ENCODE data around the gene NSD1. TPM values are rescaled to one million over a fixed set of nuclear protein-coding genes. Genes with fewer than 3 reads are reported as not detected.
"Not testable (repeated sequence)": the region's sequence is repeated elsewhere in the genome, so short reads cannot be mapped to it uniquely, and the experiment has no call there.

Gene NSD1
- polyA plus RNA-seq, 4 donors = 48.3 to 66.0 (median 59.3) TPM

DNA sequence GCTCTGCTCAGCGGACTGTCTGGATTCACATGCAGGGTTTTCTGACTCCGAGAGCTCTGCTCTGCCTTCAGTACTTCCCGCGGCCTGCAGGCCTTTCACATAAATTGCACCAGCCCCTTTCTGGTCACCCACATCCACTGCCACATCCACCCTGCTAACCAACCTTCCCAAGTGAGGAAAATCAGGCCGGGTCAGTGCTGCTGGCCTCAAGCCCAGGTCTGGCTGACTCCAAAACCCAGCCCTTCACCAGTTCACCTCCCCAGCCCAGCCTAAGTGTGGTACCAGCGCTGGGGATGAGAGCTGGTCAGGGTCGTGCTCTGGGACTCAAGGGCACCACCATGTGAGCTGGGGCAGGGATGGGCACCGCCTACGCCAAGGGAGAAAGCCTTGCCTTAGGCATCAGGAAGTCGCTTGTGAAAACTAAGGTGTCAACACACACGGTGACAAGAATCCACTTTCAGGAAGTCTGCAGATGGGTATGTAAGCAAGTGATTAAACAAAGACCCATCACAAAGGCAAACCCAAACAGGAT lies 205.6 kb downstream of the NSD1 start:
- no peak for DNase-seq (ENCODE audit: low read depth in 4 of 4, low spot score in 3 of 4)

DNA sequence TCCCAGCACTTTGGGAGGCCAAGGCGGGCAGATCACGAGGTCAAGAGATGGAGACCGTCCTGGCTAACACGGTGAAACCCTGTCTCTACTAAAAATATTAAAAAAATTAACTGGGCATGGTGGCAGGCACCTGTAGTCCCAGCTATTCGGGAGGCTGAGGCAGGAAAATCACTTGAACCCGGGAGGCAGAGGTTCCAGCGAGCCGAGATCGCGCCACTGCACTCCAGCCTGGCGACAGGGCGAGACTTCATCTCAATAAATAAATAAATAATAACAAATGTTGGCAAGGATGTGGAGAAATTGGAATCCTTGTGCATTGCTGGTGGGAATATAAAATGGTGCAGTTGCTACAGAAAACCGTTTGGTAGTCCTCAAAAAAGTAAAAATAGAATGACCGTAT lies 209.4 kb downstream of the NSD1 start:
- DNase-seq (ENCODE audit: low read depth in 4 of 4, low spot score in 3 of 4) = not testable (repeated sequence)

DNA sequence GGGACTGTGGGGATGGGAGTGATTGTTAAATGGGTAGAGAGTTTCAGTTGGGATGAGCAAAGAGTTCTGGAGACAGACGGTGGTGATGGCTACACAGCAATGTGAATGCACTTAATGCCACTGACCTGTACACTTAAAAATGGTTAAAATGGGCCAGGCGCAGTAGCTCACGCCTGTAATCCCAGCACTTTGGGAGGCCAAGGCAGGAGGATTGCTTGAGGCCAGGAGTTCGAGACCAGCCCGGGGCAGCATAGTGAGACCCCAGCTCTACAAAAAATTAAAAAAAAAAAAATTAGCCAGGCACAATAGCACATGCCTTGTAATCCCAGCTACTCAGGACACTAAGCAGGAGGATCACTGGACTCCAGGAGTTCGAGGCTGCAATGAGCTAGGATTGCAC lies 210.2 kb downstream of the NSD1 start:
- no peak for DNase-seq (ENCODE audit: low read depth in 4 of 4, low spot score in 3 of 4)

DNA sequence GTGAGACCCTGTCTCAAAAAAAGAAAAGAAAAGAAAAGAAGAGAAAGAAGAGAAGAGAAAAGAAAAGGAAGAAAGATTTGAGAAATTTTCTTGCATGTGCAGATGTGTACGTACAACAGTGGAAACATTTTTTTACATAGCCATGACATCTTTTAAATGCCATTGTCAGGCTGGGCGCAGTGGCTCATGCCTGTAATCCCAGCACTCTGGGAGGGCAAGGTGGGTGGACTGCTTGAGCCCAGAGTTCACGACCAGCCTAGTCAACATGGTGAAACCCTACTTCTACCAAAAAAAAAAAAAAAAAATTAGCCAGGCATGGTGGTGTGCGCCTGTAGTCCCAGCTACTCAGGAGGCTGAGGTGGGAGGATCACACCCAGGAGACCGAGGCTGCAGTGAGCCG lies 211.3 kb downstream of the NSD1 start:
- no peak for DNase-seq (ENCODE audit: low read depth in 4 of 4, low spot score in 3 of 4)

DNA sequence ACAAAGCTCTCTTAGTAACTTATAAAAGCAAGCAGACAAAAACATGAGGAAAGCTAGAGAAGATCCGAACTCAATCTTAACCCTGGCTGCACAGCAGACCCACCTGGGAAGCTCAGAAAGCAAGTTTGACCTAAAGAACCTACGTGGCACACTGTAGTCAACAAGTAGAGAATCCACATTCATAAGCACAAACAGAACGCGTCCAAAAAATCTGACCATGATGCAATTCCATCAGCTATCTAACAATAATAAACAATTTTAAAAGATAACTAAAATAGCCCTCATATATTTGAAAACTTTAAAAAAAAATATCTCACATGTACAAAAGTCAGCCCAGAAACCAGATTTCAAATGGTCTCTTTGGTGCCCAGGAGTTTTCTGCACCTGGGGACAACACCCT lies 213.2 kb downstream of the NSD1 start:
- DNase-seq (ENCODE audit: low read depth in 4 of 4, low spot score in 3 of 4) = no peak

DNA sequence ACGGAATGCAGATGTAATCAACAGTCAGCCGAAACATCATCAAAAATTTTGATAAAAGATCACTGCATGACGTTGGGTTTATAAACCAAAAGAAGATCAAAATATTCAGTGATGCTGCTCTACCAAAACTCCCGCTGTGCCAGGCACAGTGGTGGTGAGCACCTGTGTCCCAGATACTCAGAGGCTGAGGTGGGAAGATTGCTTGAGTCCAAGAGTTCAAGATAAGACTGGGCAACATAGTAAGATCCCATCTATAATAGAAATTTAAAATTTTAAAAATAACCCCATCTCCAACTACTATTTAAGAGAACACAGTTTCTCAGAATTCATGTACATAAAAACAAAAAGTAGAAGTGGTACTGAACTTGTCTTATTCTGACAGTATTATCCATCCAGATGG lies 214.1 kb downstream of the NSD1 start:
- DNase-seq (ENCODE audit: low read depth in 4 of 4, low spot score in 3 of 4) = no peak

DNA sequence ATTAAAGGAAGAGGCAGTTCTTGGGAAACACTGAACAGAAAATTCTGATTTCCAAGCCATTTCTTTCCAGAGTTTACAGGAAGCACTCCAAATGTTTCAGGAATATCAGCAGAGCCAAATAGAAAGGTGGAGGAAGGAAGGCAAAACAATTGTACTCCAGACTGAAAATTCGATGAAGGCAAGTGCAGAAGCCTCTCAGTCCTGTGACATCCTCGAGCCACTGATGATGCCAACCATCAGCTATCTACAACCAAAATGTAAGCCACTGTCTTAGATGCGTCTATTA lies 215.7 kb downstream of the NSD1 start:
- DNase-seq (ENCODE audit: low read depth in 4 of 4, low spot score in 3 of 4) = no peak

DNA sequence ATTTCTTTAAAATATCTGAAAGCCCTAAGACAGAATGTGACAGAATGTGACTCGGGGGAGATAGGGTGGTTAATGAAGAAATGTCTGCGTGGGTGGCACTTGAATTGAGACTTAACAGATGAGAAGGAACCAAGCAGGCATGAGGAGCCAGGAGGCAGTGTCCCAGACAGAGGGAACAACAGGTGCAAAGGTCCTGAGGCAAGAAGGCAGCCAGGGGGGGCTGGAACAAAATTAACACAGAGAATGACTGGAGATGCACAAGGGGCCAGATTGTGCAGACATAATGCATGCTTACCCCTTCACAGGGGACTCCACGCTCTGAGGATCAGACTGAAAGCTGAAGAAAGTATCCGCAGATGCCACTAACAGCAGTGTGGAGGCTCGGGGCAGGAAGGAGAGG lies 216.2 kb downstream of the NSD1 start:
- DNase-seq (ENCODE audit: low read depth in 4 of 4, low spot score in 3 of 4) = no peak

Other genes starting within 250 kb of the NSD1 start
- 1 to 10 TPM in 1 of 4 donors, under 1 TPM in 3; 0.69 to 1.0 (median 0.84) TPM for gene HK3, start 234.4 kb upstream of the NSD1 start, polyA plus RNA-seq (ENCODE audit: insufficient read length in 4 of 4)
- gene UIMC1, start 127.0 kb upstream of the NSD1 start, polyA plus RNA-seq (ENCODE audit: insufficient read length in 4 of 4) = 10 to 100 TPM; 37.7 to 47.0 (median 44.7) TPM
- 10 to 100 TPM; 22.3 to 27.9 (median 25.1) TPM for gene ZNF346, start 111.1 kb upstream of the NSD1 start, polyA plus RNA-seq (ENCODE audit: insufficient read length in 4 of 4)
- gene FGFR4, start 46.9 kb upstream of the NSD1 start, polyA plus RNA-seq (ENCODE audit: insufficient read length in 4 of 4) = 10 to 100 TPM in 3 of 4 donors, 1 to 10 TPM in 1; 2.5 to 84.1 (median 57.3) TPM
- gene RAB24, start 169.9 kb downstream of the NSD1 start, polyA plus RNA-seq (ENCODE audit: insufficient read length in 4 of 4) = 10 to 100 TPM; 21.9 to 44.8 (median 25.5) TPM
- gene PRELID1, start 170.0 kb downstream of the NSD1 start, polyA plus RNA-seq (ENCODE audit: insufficient read length in 4 of 4) = 100 to 1,000 TPM in 3 of 4 donors, 10 to 100 TPM in 1; 89.7 to 141 (median 120) TPM
- gene MXD3, start 178.1 kb downstream of the NSD1 start, polyA plus RNA-seq (ENCODE audit: insufficient read length in 4 of 4) = 10 to 100 TPM; 10.9 to 24.6 (median 16.3) TPM
- 100 to 1,000 TPM in 3 of 4 donors, 10 to 100 TPM in 1; 94.0 to 135 (median 130) TPM for gene LMAN2, start 217.9 kb downstream of the NSD1 start, polyA plus RNA-seq (ENCODE audit: insufficient read length in 4 of 4)
- 10 to 100 TPM in 3 of 4 donors, 1 to 10 TPM in 1; 5.7 to 19.3 (median 13.9) TPM for gene RGS14, start 224.2 kb downstream of the NSD1 start, polyA plus RNA-seq (ENCODE audit: insufficient read length in 4 of 4)

Measured in left renal pelvis (tissue), 4 donors.